Measurements from ENCODE around the gene CDT1. TPM values are rescaled to one million over a fixed set of nuclear protein-coding genes. Genes with fewer than 3 reads are reported as not detected.

The CDT1 gene
- total and polyA plus RNA-seq, 3 donors (not counting 1 experiment from before 2014, with no cell fraction given), result 3.5 to 22.0 (median 13.6) TPM

Other genes with a start within 250 kb of the CDT1 start
- 10 to 100 TPM in 1 of 2 donors, 1 to 10 TPM in 1; 9.0 to 48.2 TPM for gene ZC3H18, start 233.4 kb upstream of the CDT1 start, total RNA-seq
- 17.2 TPM for gene ZC3H18, start 233.4 kb upstream of the CDT1 start, polyA plus RNA-seq
- not detected for gene IL17C, start 165.2 kb upstream of the CDT1 start, total RNA-seq
- gene IL17C, start 165.2 kb upstream of the CDT1 start, polyA plus RNA-seq, result 0.06 TPM
- 10 to 100 TPM in 1 of 2 donors, 1 to 10 TPM in 1; 2.5 to 20.3 TPM for gene CYBA, start 152.7 kb upstream of the CDT1 start, total RNA-seq
- gene CYBA, start 152.7 kb upstream of the CDT1 start, polyA plus RNA-seq, result 2.1 TPM
- gene MVD, start 140.7 kb upstream of the CDT1 start, total RNA-seq, result 100 to 1,000 TPM in 1 of 2 donors, 10 to 100 TPM in 1; 57.7 to 171 TPM
- gene MVD, start 140.7 kb upstream of the CDT1 start, polyA plus RNA-seq, result 136 TPM
- gene SNAI3, start 117.3 kb upstream of the CDT1 start, total RNA-seq, result not detected
- 0.07 TPM for gene SNAI3, start 117.3 kb upstream of the CDT1 start, polyA plus RNA-seq
- gene RNF166, start 97.4 kb upstream of the CDT1 start, total RNA-seq, result 10 to 100 TPM in 1 of 2 donors, 1 to 10 TPM in 1; 9.8 to 11.2 TPM
- gene RNF166, start 97.4 kb upstream of the CDT1 start, polyA plus RNA-seq, result 5.1 TPM
- gene CTU2, start 97.3 kb upstream of the CDT1 start, total RNA-seq, result 10 to 100 TPM; 13.2 to 26.5 TPM
- 12.8 TPM for gene CTU2, start 97.3 kb upstream of the CDT1 start, polyA plus RNA-seq
- 100 to 1,000 TPM; 165 to 215 TPM for gene PIEZO1, start 18.6 kb upstream of the CDT1 start, total RNA-seq
- gene PIEZO1, start 18.6 kb upstream of the CDT1 start, polyA plus RNA-seq, result 144 TPM
- gene APRT, start 8.1 kb downstream of the CDT1 start, total RNA-seq, result 100 to 1,000 TPM in 1 of 2 donors, 10 to 100 TPM in 1; 51.5 to 136 TPM
- gene APRT, start 8.1 kb downstream of the CDT1 start, polyA plus RNA-seq, result 145 TPM
- gene GALNS, start 53.2 kb downstream of the CDT1 start, total RNA-seq, result 10 to 100 TPM; 21.7 to 29.8 TPM
- gene GALNS, start 53.2 kb downstream of the CDT1 start, polyA plus RNA-seq, result 7.8 TPM
- gene TRAPPC2L, start 53.3 kb downstream of the CDT1 start, total RNA-seq, result 10 to 100 TPM; 21.5 to 39.9 TPM
- gene TRAPPC2L, start 53.3 kb downstream of the CDT1 start, polyA plus RNA-seq, result 75.3 TPM
- gene PABPN1L, start 62.9 kb downstream of the CDT1 start, total RNA-seq, result not detected
- gene PABPN1L, start 62.9 kb downstream of the CDT1 start, polyA plus RNA-seq, result not detected
- gene CBFA2T3, start 173.4 kb downstream of the CDT1 start, total RNA-seq, result under 1 TPM in 1 of 2 donors, not detected in 1; 0.83 TPM
- gene CBFA2T3, start 173.4 kb downstream of the CDT1 start, polyA plus RNA-seq, result 0.09 TPM